Hepatocyte (in vitro differentiated cells): ENCODE results near the gene LRRC8D. TPM values are rescaled to one million over a fixed set of nuclear protein-coding genes. Genes with fewer than 3 reads are reported as not detected.

ENCODE experiments used
- DNase-seq: peaks from one replicate; pipeline ENCODE4 v3.0.0-alpha.2; 2016; ENCODE audit warnings: low spot score
- H2AFZ ChIP-seq: fragments of 200-600 bp; sonication (generic); 2 replicates; pipeline ENCODE4 v1.6.0; 2016; ENCODE audit warnings: antibody characterized with exemption, mild to moderate bottlenecking
- H3K27ac ChIP-seq: fragments of 200-600 bp; sonication (generic); 2 replicates; pipeline ENCODE4 v1.5.1; 2016; ENCODE audit warnings: mild to moderate bottlenecking
- H3K27me3 ChIP-seq: fragments of 200-600 bp; sonication (generic); 2 replicates; pipeline ENCODE4 v1.6.1; 2016
- H3K36me3 ChIP-seq: fragments of 200-600 bp; sonication (generic); replicated peaks from 2 replicates; pipeline ENCODE4 v1.5.1; 2016; ENCODE audit warnings: low read depth; ENCODE audit not compliant: insufficient read depth
- H3K4me1 ChIP-seq: fragments of 200-600 bp; sonication (generic); 2 replicates; pipeline ENCODE4 v1.5.1; 2016; ENCODE audit warnings: mild to moderate bottlenecking, moderate library complexity; ENCODE audit not compliant: insufficient read depth
- H3K4me2 ChIP-seq: fragments of 200-600 bp; sonication (generic); 2 replicates; pipeline ENCODE4 v1.6.0; 2016
- H3K4me3 ChIP-seq: fragments of 200-600 bp; sonication (generic); 2 replicates; pipeline ENCODE4 v1.5.1; 2016; ENCODE audit warnings: mild to moderate bottlenecking
- H3K79me2 ChIP-seq: fragments of 200-600 bp; sonication (generic); 2 replicates; pipeline ENCODE4 v1.6.0; 2017; ENCODE audit warnings: mild to moderate bottlenecking
- H3K9me2 ChIP-seq: fragments of 200-600 bp; sonication (generic); replicated peaks from 2 replicates; pipeline ENCODE4 v1.6.0; 2017; ENCODE audit warnings: mild to moderate bottlenecking; ENCODE audit not compliant: insufficient read depth
- H3K9me3 ChIP-seq: fragments of 200-600 bp; sonication (generic); 2 replicates; pipeline ENCODE4 v1.5.1; 2016; ENCODE audit warnings: low read depth, mild to moderate bottlenecking
- H4K20me1 ChIP-seq: fragments of 200-600 bp; sonication (generic); 2 replicates; pipeline ENCODE4 v1.6.0; 2016; ENCODE audit warnings: mild to moderate bottlenecking; ENCODE audit not compliant: insufficient read depth, poor library complexity, severe bottlenecking
- EZH2 ChIP-seq: fragments of 200-600 bp; sonication (generic); IDR thresholded peaks from 2 replicates; pipeline ENCODE4 v1.6.1; 2016; ENCODE audit warnings: antibody characterized with exemption, mild to moderate bottlenecking, borderline replicate concordance
- EZH2phosphoT487 ChIP-seq: fragments of 200-600 bp; sonication (generic); IDR thresholded peaks from one replicate; pipeline ENCODE4 v1.6.1; 2018; ENCODE audit warnings: antibody characterized with exemption, mild to moderate bottlenecking, low read depth, moderate library complexity; ENCODE audit not compliant: unreplicated experiment, severe bottlenecking
- WGBS: methylation state at CpG from one replicate; pipeline ENCODE4 v1.1.6; 2016; ENCODE audit warnings: low lambda C conversion rate; ENCODE audit errors: missing lambda C conversion rate; 5-methylcytosine and 5-hydroxymethylcytosine counted together
- polyA plus RNA-seq: library from polyadenylated mRNA; unstranded; fragments of >200 nt; fragmentation: Nextera tagmentation; extraction: Ambion mirVana; gene quantifications from 2 replicates; pipeline ENCODE4 v1.2.1, GENCODE V29; 2016
- total RNA-seq: library from RNA; depleted of rRNA; stranded (reverse); fragments of >200 nt; gene quantifications from 2 replicates; pipeline ENCODE4 v1.2.3, GENCODE V29; 2014
- TF ChIP-seq, protein P1 (sequence below): fragments of 200-600 bp; sonication (generic); IDR thresholded peaks from 2 replicates; pipeline ENCODE4 v1.5.1; 2016; ENCODE audit warnings: antibody characterized with exemption, mild to moderate bottlenecking; ENCODE audit not compliant: poor library complexity

The LRRC8D gene
- total and polyA plus RNA-seq, 2 experiments from 2014 or later, result 15.1 to 28.9 TPM

DNA sequence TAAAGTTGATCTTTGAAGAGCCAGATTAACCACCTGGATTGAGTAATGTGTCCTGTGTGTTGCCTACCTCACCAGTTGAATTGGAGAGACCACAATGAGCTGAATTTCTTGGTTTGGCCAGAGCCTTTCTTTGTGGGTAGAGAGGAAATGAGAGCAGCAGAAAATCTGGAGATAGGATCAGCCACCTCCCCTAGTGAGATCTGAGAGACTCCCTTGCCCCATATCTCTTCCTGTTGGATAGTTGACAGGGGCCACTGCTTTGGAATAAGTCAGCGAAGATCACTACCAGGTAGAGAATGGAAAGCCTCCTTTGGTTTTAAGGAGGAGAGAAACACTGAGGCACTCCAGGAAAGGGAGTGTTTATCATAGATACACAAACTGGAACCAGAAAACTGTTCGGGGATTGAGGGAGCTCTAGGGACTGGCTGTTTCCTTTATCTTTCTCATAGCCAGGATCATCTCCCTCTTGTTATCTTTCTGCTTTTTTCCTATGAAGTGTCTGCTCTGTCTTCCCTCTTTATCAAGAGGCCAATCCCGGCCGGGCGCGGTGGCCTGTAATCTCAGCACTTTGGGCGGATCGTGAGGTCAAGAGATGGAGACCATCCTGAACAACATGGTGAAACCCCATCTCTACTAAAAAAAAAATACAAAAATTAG is 152.8 kb downstream of the LRRC8D start:
- Histone ChIP-seq H2AFZ (no peak overlapping the region), H3K9me3 (no peaks in the 10 kb centered on the region), H3K27me3 (no peaks in the 10 kb centered on the region), H3K9me2 (no peaks in the 10 kb centered on the region), H3K79me2 (no peaks in the 10 kb centered on the region), H4K20me1 (no peaks in the 10 kb centered on the region), H3K36me3 (no peaks in the 10 kb centered on the region), H3K27ac (no peak overlapping the region), H3K4me3 (no peak overlapping the region), H3K4me1 (no peaks in the 10 kb centered on the region), H3K4me2 (no peak overlapping the region)
- WGBS, result 70% methylated on average over 8 of the region's 8 CpGs
- DNase-seq, result no peak
- TF ChIP-seq EZH2, result no peak
- TF ChIP-seq EZH2phosphoT487, result no peak
- TF ChIP-seq, protein P1, sequence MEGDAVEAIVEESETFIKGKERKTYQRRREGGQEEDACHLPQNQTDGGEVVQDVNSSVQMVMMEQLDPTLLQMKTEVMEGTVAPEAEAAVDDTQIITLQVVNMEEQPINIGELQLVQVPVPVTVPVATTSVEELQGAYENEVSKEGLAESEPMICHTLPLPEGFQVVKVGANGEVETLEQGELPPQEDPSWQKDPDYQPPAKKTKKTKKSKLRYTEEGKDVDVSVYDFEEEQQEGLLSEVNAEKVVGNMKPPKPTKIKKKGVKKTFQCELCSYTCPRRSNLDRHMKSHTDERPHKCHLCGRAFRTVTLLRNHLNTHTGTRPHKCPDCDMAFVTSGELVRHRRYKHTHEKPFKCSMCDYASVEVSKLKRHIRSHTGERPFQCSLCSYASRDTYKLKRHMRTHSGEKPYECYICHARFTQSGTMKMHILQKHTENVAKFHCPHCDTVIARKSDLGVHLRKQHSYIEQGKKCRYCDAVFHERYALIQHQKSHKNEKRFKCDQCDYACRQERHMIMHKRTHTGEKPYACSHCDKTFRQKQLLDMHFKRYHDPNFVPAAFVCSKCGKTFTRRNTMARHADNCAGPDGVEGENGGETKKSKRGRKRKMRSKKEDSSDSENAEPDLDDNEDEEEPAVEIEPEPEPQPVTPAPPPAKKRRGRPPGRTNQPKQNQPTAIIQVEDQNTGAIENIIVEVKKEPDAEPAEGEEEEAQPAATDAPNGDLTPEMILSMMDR, result no peak

DNA sequence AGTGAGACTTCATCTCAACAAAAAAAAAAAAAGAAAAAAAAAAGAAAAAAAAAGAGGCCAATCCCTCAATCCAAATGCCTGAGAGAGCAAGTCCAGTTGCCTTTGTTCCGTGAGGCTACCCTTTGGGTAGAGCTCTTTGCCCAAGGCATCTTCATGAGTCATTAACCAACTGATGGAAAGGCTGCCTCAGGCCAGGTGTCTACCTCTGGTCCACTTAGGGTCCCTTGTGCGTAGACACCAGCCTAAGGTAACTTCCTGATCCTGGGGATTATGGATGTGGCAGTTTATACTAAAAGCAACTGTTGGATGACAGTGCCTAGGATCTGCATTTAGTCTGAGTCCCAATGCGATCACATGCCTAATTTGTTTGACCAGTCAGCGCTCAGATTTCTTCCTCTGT is 153.4 kb downstream of the LRRC8D start:
- Histone ChIP-seq H3K9me3 (no peaks in the 10 kb centered on the region), H3K4me3 (no peak overlapping the region), H3K9me2 (no peaks in the 10 kb centered on the region), H4K20me1 (no peaks in the 10 kb centered on the region), H3K27me3 (no peaks in the 10 kb centered on the region), H3K36me3 (no peaks in the 10 kb centered on the region), H3K4me1 (no peaks in the 10 kb centered on the region), H2AFZ (no peak overlapping the region), H3K79me2 (no peaks in the 10 kb centered on the region), H3K4me2 (no peak overlapping the region), H3K27ac (no peak overlapping the region)
- DNase-seq, result no peak
- TF ChIP-seq EZH2 (no peak), EZH2phosphoT487 (no peak)
- TF ChIP-seq, protein P1, result no peak
- 85% methylated on average over 4 of the region's 4 CpGs for WGBS

DNA sequence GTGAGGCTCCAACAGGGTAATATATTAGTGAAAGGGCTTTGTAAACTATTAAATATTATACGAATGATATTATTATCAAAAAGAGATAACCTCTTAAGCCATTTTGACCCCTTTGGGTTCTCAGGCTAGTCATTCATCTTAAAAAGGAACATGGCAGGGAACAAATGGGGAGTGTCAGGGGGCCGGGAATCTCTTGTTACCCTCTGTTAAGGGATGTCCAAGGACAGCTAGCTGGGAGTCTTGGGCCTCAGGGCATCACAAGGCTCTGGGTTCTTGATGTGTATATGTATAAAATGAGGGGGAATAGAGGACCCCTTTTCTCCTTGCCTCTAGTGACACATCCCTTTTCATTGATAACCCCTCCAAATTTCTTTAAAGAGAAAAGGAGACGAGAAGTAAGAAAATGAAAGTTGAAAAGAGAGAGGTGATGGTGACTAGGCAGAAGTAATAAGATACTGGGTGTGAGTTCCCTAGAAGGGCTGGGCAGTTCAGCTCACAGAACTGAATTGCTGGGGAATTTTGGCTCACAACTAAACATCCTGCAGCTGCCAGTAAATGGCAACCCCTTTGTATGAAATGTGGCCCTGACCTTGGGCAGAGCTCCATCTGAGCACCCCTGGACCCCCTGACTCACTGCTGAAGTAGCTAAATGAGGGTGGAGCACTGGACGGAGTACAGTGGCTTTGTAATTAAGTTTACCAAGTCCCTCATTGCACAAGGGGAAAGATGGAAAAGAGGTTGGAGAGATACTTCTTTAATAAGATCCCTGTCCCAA is 154.1 kb downstream of the LRRC8D start:
- no peak for DNase-seq
- no peaks in the 10 kb centered on the region for H3K4me1 ChIP-seq
- no peaks in the 10 kb centered on the region for H3K9me2 ChIP-seq
- H3K4me2 ChIP-seq, result no peak overlapping the region
- H3K4me3 ChIP-seq, result no peak overlapping the region
- no peak overlapping the region for H3K27ac ChIP-seq
- H3K27me3 ChIP-seq, result no peaks in the 10 kb centered on the region
- H3K9me3 ChIP-seq, result no peaks in the 10 kb centered on the region
- WGBS, result 68% methylated on average over 4 of the region's 4 CpGs
- H3K79me2 ChIP-seq, result no peaks in the 10 kb centered on the region
- H2AFZ ChIP-seq, result no peak overlapping the region
- TF ChIP-seq EZH2phosphoT487, result no peak
- TF ChIP-seq, protein P1, result no peak
- TF ChIP-seq EZH2, result no peak
- H4K20me1 ChIP-seq, result no peaks in the 10 kb centered on the region
- no peaks in the 10 kb centered on the region for H3K36me3 ChIP-seq
